ENCODE data around the gene PDLIM4.

PDLIM4 gene

GRCh38 chr5:132227485-132228240 is 29.8 kb upstream of the PDLIM4 start, which contains the start of gene P4HA2:
Gene P4HA2 (minus strand): TSS chr5:132227853. CDS start chr5:132218626, 9,227 bp downstream.
- DNase-seq = peak; percentile 47

- no peak for DNase-seq
These were observed 29.1 kb upstream of the PDLIM4 start for GRCh38 chr5:132228241-132229035.

- DNase-seq = no peak
These were observed 28.3 kb upstream of the PDLIM4 start for GRCh38 chr5:132229236-132229635.

GRCh38 chr5:132230871-132231270 is 26.6 kb upstream of the PDLIM4 start:
- no peak for DNase-seq

GRCh38 chr5:132232465-132232864 is 25.0 kb upstream of the PDLIM4 start:
- DNase-seq = no peak

- DNase-seq = no peak
These were observed 24.4 kb upstream of the PDLIM4 start for GRCh38 chr5:132233081-132233480.

GRCh38 chr5:132233811-132234683 is 23.4 kb upstream of the PDLIM4 start:
- DNase-seq = no peak

GRCh38 chr5:132234684-132235062 is 22.8 kb upstream of the PDLIM4 start:
- no peak for DNase-seq

GRCh38 chr5:132235340-132235739 is 22.2 kb upstream of the PDLIM4 start:
- DNase-seq = no peak

- no peak for DNase-seq
These were observed 20.4 kb upstream of the PDLIM4 start for GRCh38 chr5:132237141-132237540.

- no peak for DNase-seq
These were observed 19.8 kb upstream of the PDLIM4 start for GRCh38 chr5:132237670-132238069.

GRCh38 chr5:132238169-132238744 is 19.2 kb upstream of the PDLIM4 start:
- DNase-seq = peak; percentile 1

- no peak for DNase-seq
These were observed 18.5 kb upstream of the PDLIM4 start for GRCh38 chr5:132238901-132239500.

- no peak for DNase-seq
These were observed 17.7 kb upstream of the PDLIM4 start for GRCh38 chr5:132239776-132240175.

GRCh38 chr5:132243366-132243977 is 14.0 kb upstream of the PDLIM4 start:
- DNase-seq = no peak

GRCh38 chr5:132245593-132245992 is 11.9 kb upstream of the PDLIM4 start:
- no peak for DNase-seq

- DNase-seq = no peak
These were observed 10.7 kb upstream of the PDLIM4 start for GRCh38 chr5:132246806-132247205.

GRCh38 chr5:132250547-132250946 is 6.9 kb upstream of the PDLIM4 start:
- no peak for DNase-seq

- DNase-seq = no peak
These were observed 6.2 kb upstream of the PDLIM4 start for GRCh38 chr5:132251220-132251725.

GRCh38 chr5:132253008-132253441 is 4.5 kb upstream of the PDLIM4 start:
- DNase-seq = peak; percentile 38

Data from DMS153 (cell line).